Transverse colon (tissue), 4 donors: ENCODE results near the gene C16orf86. TPM values are rescaled to one million over a fixed set of nuclear protein-coding genes. Genes with fewer than 3 reads are reported as not detected.

ENCODE experiments used
- DNase-seq: peaks from one replicate; pipeline ENCODE4 v3.0.0-alpha.2; 2019
- H3K27ac ChIP-seq, 4 donors: fragments of 200-600 bp; sonication (generic); 2 replicates each; pipeline ENCODE4 v1.5.1; 2016 to 2018; ENCODE audit warnings: inconsistent platforms in 4 of 4
- H3K27me3 ChIP-seq: fragments of 200-600 bp; sonication (generic); 2 replicates; pipeline ENCODE4 v1.5.1; 2017; ENCODE audit warnings: inconsistent platforms
- H3K36me3 ChIP-seq, 4 donors: fragments of 200-600 bp; sonication (generic); 2 replicates each; pipeline ENCODE4 v1.5.1; 2017 to 2019; ENCODE audit warnings: inconsistent platforms in 4 of 4
- H3K4me1 ChIP-seq, 4 donors: fragments of 200-600 bp; sonication (generic); 2 replicates each; pipeline ENCODE4 v1.5.1; 2017 to 2020; ENCODE audit warnings: inconsistent platforms in 4 of 4
- H3K4me3 ChIP-seq, 4 donors: fragments of 200-600 bp; sonication (generic); 1 replicate in 1 of 4; 2 replicates in 3 of 4; pipeline versions ENCODE4 v1.5.1 to v1.6.1; 2017 to 2019; ENCODE audit warnings: inconsistent platforms in 4 of 4
- H3K9me3 ChIP-seq, 2 donors: fragments of 200-600 bp; sonication (generic); 2 replicates each; pipeline ENCODE4 v1.5.1; 2017 to 2019; ENCODE audit warnings: inconsistent platforms in 2 of 2
- EP300 ChIP-seq: sonication (generic); formaldehyde crosslinking; IDR thresholded peaks from one replicate; pipeline ENCODE4 v1.6.1; 2017; ENCODE audit warnings: antibody characterized with exemption, low read depth
- POLR2A ChIP-seq: fragments of 450-650 bp; IDR thresholded peaks from one replicate; pipeline ENCODE4 v1.6.1; 2016; ENCODE audit warnings: antibody characterized with exemption, mild to moderate bottlenecking, moderate library complexity
- POLR2AphosphoS5 ChIP-seq, 3 donors: sonication (generic); formaldehyde crosslinking; IDR thresholded peaks; one replicate each; pipeline ENCODE4 v1.6.1; 2016; ENCODE audit warnings: antibody characterized with exemption in 3 of 3
- WGBS, 2 donors: methylation state at CpG; one replicate each; pipeline ENCODE4 v1.1.5; 2018; ENCODE audit warnings: low coverage in 1 of 2; 5-methylcytosine and 5-hydroxymethylcytosine counted together
- in situ Hi-C, 4 donors: fragments of 200-750 bp; cut with MboI; loops; one replicate each; pipeline versions ENCODE4 v1.15.0 to v1.15.1; 2017; ENCODE audit warnings: low sequenced_read_pairs in 3 of 4, low pct_ligation_motif_present in 1 of 4, low pct_unique_long_range_greater_than_20kb in 1 of 4
- intact Hi-C: fragments of 100-400 bp; cut with DNase I; formaldehyde crosslinking; loops from one replicate; pipeline ENCODE4 v1.15.1; 2023; ENCODE audit warnings: low total_unique reads
- total RNA-seq, 4 donors: library from RNA; depleted of rRNA; stranded (reverse); fragments of >200 nt; gene quantifications; one replicate each; pipeline ENCODE4 v1.1.0, GENCODE V29; 2016
- TF ChIP-seq, protein P1 (sequence below), 5 experiments: fragments of 200-600 bp in 3 of 5; fragments of 450-650 bp in 2 of 5; sonication (generic) in 3 of 5; IDR thresholded peaks; 1 replicate in 2 of 5; 2 replicates in 3 of 5; pipeline ENCODE4 v1.5.1; 2016 to 2017; ENCODE audit warnings: antibody characterized with exemption in 5 of 5, inconsistent platforms in 3 of 5, mild to moderate bottlenecking in 2 of 5, moderate library complexity in 1 of 5

Gene C16orf86
- total RNA-seq, 4 donors from 2014 or later = 0.60 to 7.1 (median 4.4) TPM

DNA sequence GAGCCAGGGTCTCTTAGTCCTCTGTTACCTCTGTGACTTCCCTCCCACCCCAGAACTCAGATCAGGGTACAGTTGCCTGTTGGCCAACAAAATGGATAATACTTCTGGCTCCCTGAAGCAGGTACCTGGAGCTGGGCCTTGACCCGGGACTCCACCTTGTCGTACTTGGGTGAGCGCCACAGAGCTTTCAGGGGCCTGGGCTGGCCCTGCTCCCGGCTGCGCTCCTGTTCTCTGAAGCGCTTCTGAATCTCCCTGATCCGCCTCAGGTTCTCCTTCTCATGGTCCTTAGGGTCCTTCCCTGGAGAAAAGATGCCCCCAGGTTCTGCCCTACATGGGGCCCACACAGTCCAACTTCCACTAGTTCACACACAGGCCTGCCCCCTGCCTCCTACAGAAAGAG is 1.7 kb upstream of the C16orf86 start:
- Histone ChIP-seq H3K36me3 (no peaks in the 10 kb centered on the region), H3K9me3 (no peaks in the 10 kb centered on the region), H3K4me1 (peaks cover 22 to 38% (median 31%) of the 10 kb centered on the region in 4 donors), H3K27me3 (no peaks in the 10 kb centered on the region), H3K4me3 (no peak overlapping the region), H3K27ac (no peak overlapping the region)
- intact Hi-C loops = loop anchor here (5.0 kb wide), 1 partner anchor 143 kb away; no protein-coding TSS in a partner anchor
- in situ Hi-C loops = loop anchor here in 3 of 4 donors (10.0 to 25.0 kb wide), 2 partner anchors 103 to 140 kb away; partner anchors contain the start of genes CTCF (in 2 of the 3) and RIPOR1 (in 1 of the 3)
- WGBS, 2 donors = 100% methylated on average over 7 of the region's 7 CpGs; no CpG with 5 or more reads in 1 of the 2 donors
- no peak for DNase-seq
- TF ChIP-seq POLR2AphosphoS5 (IDR thresholded peaks at IDR 0.05) = no peak
- TF ChIP-seq, protein P1, sequence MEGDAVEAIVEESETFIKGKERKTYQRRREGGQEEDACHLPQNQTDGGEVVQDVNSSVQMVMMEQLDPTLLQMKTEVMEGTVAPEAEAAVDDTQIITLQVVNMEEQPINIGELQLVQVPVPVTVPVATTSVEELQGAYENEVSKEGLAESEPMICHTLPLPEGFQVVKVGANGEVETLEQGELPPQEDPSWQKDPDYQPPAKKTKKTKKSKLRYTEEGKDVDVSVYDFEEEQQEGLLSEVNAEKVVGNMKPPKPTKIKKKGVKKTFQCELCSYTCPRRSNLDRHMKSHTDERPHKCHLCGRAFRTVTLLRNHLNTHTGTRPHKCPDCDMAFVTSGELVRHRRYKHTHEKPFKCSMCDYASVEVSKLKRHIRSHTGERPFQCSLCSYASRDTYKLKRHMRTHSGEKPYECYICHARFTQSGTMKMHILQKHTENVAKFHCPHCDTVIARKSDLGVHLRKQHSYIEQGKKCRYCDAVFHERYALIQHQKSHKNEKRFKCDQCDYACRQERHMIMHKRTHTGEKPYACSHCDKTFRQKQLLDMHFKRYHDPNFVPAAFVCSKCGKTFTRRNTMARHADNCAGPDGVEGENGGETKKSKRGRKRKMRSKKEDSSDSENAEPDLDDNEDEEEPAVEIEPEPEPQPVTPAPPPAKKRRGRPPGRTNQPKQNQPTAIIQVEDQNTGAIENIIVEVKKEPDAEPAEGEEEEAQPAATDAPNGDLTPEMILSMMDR (IDR thresholded peaks at IDR 0.05) = no peak
- TF ChIP-seq POLR2A = no peak

GRCh38 chr16:67665598-67665997 is 1.0 kb upstream of the C16orf86 start:
- Histone ChIP-seq H3K4me3 (peak overlapping the region; percentile 77 to 95 (median 86)), H3K9me3 (no peaks in the 10 kb centered on the region), H3K27me3 (no peaks in the 10 kb centered on the region), H3K27ac (peak overlapping the region in 3 of 4 donors; percentile 86 to 89 (median 86)), H3K4me1 (peaks cover 22 to 38% (median 31%) of the 10 kb centered on the region in 4 donors), H3K36me3 (no peaks in the 10 kb centered on the region)
- in situ Hi-C loops (loop anchor here in 3 of 4 donors (10.0 to 25.0 kb wide), 2 partner anchors 103 to 141 kb away; partner anchors contain the start of genes CTCF (in 2 of the 3) and RIPOR1 (in 1 of the 3)), intact Hi-C loops (loop anchor here (5.0 kb wide), 1 partner anchor 143 kb away; no protein-coding TSS in a partner anchor)
- TF ChIP-seq EP300 (no peak), POLR2AphosphoS5 (IDR thresholded peaks at IDR 0.05) (no peak), POLR2A (no peak)
- TF ChIP-seq, protein P1 (IDR thresholded peaks at IDR 0.05) = no peak
- DNase-seq = no peak
- 73% methylated on average over 5 of the region's 5 CpGs; no CpG with 5 or more reads in 1 of the 2 donors for WGBS, 2 donors

GRCh38 chr16:67666032-67666551 is 522 bp upstream of the C16orf86 start:
- intact Hi-C loops = loop anchor here (2.0 to 5.0 kb wide), 2 partner anchors 103 to 144 kb away; partner anchors contain the start of gene CTCF
- in situ Hi-C loops = loop anchor here in 3 of 4 donors (10.0 to 25.0 kb wide), 2 partner anchors 104 to 141 kb away; partner anchors contain the start of genes CTCF (in 2 of the 3) and RIPOR1 (in 1 of the 3)
- Histone ChIP-seq H3K4me3 (peak overlapping the region; percentile 77 to 95 (median 86)), H3K27ac (peak overlapping the region; percentile 86 to 95 (median 88)), H3K9me3 (no peaks in the 10 kb centered on the region), H3K36me3 (no peaks in the 10 kb centered on the region), H3K4me1 (peaks cover 22 to 36% (median 30%) of the 10 kb centered on the region in 4 donors), H3K27me3 (no peaks in the 10 kb centered on the region)
- TF ChIP-seq POLR2A (no peak), EP300 (no peak), POLR2AphosphoS5 (IDR thresholded peaks at IDR 0.05) (no peak)
- TF ChIP-seq, protein P1 (IDR thresholded peaks at IDR 0.05) = no peak
- WGBS, 2 donors = 0% methylated on average over 24 of the region's 46 CpGs; no CpG with 5 or more reads in 1 of the 2 donors
- DNase-seq = peak; percentile 46

DNA sequence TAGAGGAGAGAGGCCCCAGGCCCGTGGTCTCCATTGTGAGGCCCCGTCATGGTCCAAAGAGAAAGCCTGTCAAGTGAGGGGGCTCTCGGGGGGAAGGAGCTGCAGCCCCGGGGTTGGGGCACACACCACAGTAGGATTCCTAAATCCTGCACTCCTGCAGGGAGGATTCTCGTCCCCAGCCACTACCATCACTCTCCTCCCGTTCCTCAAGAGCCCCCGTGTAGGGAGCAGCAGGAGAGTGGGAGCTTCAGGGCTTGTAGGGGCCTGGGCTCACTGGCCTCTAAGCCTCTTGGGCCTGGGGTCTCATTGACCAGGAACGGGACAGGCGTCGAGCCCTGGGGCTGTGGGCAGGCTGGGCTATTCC is 821 bp downstream of the C16orf86 start:
- no peak for DNase-seq
- no peaks in the 10 kb centered on the region for H3K27me3 ChIP-seq
- intact Hi-C loops (loop anchor here (2.0 to 5.0 kb wide), 2 partner anchors 105 to 145 kb away; partner anchors contain the start of gene CTCF), in situ Hi-C loops (loop anchor here in 3 of 4 donors (10.0 to 25.0 kb wide), 2 partner anchors 105 to 143 kb away; partner anchors contain the start of genes CTCF (in 2 of the 3) and RIPOR1 (in 1 of the 3))
- no peaks in the 10 kb centered on the region for H3K9me3 ChIP-seq
- H3K27ac ChIP-seq = peak overlapping the region; percentile 86 to 95 (median 88)
- peaks cover 18 to 28% (median 25%) of the 10 kb centered on the region in 4 donors for H3K4me1 ChIP-seq
- peak overlapping the region in 3 of 4 donors; percentile 77 to 91 (median 82) for H3K4me3 ChIP-seq
- WGBS, 2 donors = 58% methylated on average over 10 of the region's 10 CpGs; no CpG with 5 or more reads in 1 of the 2 donors
- H3K36me3 ChIP-seq = no peaks in the 10 kb centered on the region
- no peak for TF ChIP-seq POLR2AphosphoS5 (IDR thresholded peaks at IDR 0.05)
